AG09309 (cell line): ENCODE measurements around the gene OSBPL10.

ENCODE experiments used
- DNase-seq: peaks from one replicate; pipeline ENCODE4 v3.0.0-alpha.2; 2010; ENCODE audit warnings: low read depth
- H3K4me3 ChIP-seq: 2 replicates; pipeline ENCODE4 v1.5.1; 2011; ENCODE audit warnings: mild to moderate bottlenecking, low read depth, low read length, moderate library complexity; ENCODE audit not compliant: control insufficient read depth
- CTCF ChIP-seq: IDR thresholded peaks from 2 replicates; pipeline ENCODE4 v1.5.1; 2011; ENCODE audit warnings: mild to moderate bottlenecking, low read depth, low read length, inconsistent platforms; ENCODE audit not compliant: insufficient read depth, control insufficient read depth; ENCODE audit errors: missing control alignments

OSBPL10 gene

GRCh38 chr3:31946484-31947081 is 34.5 kb downstream of the OSBPL10 start:
- no peak for DNase-seq
- TF ChIP-seq CTCF = no peak
- no peak overlapping the region for H3K4me3 ChIP-seq

GRCh38 chr3:31945738-31946052 is 35.4 kb downstream of the OSBPL10 start:
- no peak for TF ChIP-seq CTCF
- peak; percentile 40 for DNase-seq
- no peak overlapping the region for H3K4me3 ChIP-seq

GRCh38 chr3:31943041-31943440 is 38.0 kb downstream of the OSBPL10 start:
- TF ChIP-seq CTCF = no peak
- no peak for DNase-seq
- H3K4me3 ChIP-seq = no peak overlapping the region

- no peak for TF ChIP-seq CTCF
- no peak overlapping the region for H3K4me3 ChIP-seq
- DNase-seq = no peak
Observed at GRCh38 chr3:31942446-31942845, 38.6 kb downstream of the OSBPL10 start.

GRCh38 chr3:31937225-31937624 is 43.8 kb downstream of the OSBPL10 start:
- DNase-seq = no peak
- H3K4me3 ChIP-seq = no peak overlapping the region
- no peak for TF ChIP-seq CTCF

GRCh38 chr3:31936420-31937060 is 44.5 kb downstream of the OSBPL10 start:
- no peak for TF ChIP-seq CTCF
- no peak overlapping the region for H3K4me3 ChIP-seq
- peak; percentile 29 for DNase-seq
